Neural cell (in vitro differentiated cells): ENCODE measurements around the gene PXMP2.

ENCODE experiments used
- EP300 ChIP-seq: fragments of 450-650 bp; conservative IDR thresholded peaks from 2 replicates; pipeline ENCODE4 v1.6.1; 2014; ENCODE audit warnings: antibody characterized with exemption, mild to moderate bottlenecking, moderate library complexity; ENCODE audit not compliant: poor library complexity, severe bottlenecking
- EZH2 ChIP-seq: fragments of 200-600, 300-800 bp; shearing (Covaris generic), sonication (generic); IDR thresholded peaks from 2 replicates; pipeline ENCODE4 v1.6.1; 2014; ENCODE audit warnings: antibody characterized with exemption, low read length, borderline replicate concordance, mild to moderate bottlenecking; ENCODE audit not compliant: insufficient read depth, poor library complexity, severe bottlenecking
- MXI1 ChIP-seq: fragments of 450-650 bp; conservative IDR thresholded peaks from 2 replicates; pipeline ENCODE4 v1.6.1; 2014; ENCODE audit warnings: antibody characterized with exemption, mild to moderate bottlenecking; ENCODE audit not compliant: poor library complexity, severe bottlenecking
- POLR2AphosphoS5 ChIP-seq: IDR thresholded peaks from 2 replicates; pipeline ENCODE4 v1.6.1; 2012
- RAD21 ChIP-seq: fragments of 450-650 bp; conservative IDR thresholded peaks from 2 replicates; pipeline ENCODE4 v1.6.1; 2014; ENCODE audit warnings: antibody characterized with exemption, mild to moderate bottlenecking, moderate library complexity
- SMC3 ChIP-seq: fragments of 450-650 bp; conservative IDR thresholded peaks from 2 replicates; pipeline ENCODE4 v1.6.1; 2014; ENCODE audit warnings: antibody characterized with exemption, mild to moderate bottlenecking, moderate library complexity; ENCODE audit not compliant: poor library complexity
- TAF1 ChIP-seq: IDR thresholded peaks from 2 replicates; pipeline ENCODE4 v1.6.1; 2012; ENCODE audit warnings: low read depth
- TF ChIP-seq, protein P1 (sequence below): fragments of 450-650 bp; IDR thresholded peaks from 2 replicates; pipeline ENCODE4 v1.5.1; 2014; ENCODE audit warnings: antibody characterized with exemption, mild to moderate bottlenecking, moderate library complexity; ENCODE audit not compliant: poor library complexity, severe bottlenecking
- TF ChIP-seq, protein P2 (sequence below): IDR thresholded peaks from 2 replicates; pipeline ENCODE4 v1.6.1; 2012; ENCODE audit warnings: borderline replicate concordance

DNA sequence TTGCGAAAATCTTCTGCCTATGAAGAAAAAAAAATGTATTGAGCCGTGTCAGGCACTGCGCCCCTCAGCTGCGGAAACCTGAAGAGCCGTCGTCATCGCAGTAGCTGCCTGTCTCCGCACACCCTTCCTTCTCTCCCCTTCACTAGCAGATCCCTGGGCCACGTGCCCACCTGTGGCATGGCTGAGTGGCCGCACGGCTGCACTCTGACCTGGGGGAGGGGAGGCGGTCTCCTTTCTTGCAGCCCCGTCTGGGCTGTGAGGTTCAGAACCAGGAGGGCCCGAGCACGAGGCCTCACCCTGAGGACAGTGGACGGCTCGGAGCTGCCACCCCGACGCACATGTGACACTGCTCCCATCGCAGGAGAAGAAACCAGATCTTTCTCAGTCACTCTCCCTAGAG lies 48.1 kb downstream of the PXMP2 start:
- TF ChIP-seq POLR2AphosphoS5 (no peak), SMC3 (no peak), RAD21 (no peak), EZH2 (no peak), TAF1 (no peak), EP300 (no peak), MXI1 (no peak)
- TF ChIP-seq, protein P1, sequence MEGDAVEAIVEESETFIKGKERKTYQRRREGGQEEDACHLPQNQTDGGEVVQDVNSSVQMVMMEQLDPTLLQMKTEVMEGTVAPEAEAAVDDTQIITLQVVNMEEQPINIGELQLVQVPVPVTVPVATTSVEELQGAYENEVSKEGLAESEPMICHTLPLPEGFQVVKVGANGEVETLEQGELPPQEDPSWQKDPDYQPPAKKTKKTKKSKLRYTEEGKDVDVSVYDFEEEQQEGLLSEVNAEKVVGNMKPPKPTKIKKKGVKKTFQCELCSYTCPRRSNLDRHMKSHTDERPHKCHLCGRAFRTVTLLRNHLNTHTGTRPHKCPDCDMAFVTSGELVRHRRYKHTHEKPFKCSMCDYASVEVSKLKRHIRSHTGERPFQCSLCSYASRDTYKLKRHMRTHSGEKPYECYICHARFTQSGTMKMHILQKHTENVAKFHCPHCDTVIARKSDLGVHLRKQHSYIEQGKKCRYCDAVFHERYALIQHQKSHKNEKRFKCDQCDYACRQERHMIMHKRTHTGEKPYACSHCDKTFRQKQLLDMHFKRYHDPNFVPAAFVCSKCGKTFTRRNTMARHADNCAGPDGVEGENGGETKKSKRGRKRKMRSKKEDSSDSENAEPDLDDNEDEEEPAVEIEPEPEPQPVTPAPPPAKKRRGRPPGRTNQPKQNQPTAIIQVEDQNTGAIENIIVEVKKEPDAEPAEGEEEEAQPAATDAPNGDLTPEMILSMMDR, result no peak
- TF ChIP-seq, protein P2, sequence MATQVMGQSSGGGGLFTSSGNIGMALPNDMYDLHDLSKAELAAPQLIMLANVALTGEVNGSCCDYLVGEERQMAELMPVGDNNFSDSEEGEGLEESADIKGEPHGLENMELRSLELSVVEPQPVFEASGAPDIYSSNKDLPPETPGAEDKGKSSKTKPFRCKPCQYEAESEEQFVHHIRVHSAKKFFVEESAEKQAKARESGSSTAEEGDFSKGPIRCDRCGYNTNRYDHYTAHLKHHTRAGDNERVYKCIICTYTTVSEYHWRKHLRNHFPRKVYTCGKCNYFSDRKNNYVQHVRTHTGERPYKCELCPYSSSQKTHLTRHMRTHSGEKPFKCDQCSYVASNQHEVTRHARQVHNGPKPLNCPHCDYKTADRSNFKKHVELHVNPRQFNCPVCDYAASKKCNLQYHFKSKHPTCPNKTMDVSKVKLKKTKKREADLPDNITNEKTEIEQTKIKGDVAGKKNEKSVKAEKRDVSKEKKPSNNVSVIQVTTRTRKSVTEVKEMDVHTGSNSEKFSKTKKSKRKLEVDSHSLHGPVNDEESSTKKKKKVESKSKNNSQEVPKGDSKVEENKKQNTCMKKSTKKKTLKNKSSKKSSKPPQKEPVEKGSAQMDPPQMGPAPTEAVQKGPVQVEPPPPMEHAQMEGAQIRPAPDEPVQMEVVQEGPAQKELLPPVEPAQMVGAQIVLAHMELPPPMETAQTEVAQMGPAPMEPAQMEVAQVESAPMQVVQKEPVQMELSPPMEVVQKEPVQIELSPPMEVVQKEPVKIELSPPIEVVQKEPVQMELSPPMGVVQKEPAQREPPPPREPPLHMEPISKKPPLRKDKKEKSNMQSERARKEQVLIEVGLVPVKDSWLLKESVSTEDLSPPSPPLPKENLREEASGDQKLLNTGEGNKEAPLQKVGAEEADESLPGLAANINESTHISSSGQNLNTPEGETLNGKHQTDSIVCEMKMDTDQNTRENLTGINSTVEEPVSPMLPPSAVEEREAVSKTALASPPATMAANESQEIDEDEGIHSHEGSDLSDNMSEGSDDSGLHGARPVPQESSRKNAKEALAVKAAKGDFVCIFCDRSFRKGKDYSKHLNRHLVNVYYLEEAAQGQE, result no peak
